OCI-LY3 (cell line): ENCODE data around the gene ZMYND8.
A peak's percentile ranks its signal among the peaks of the same experiment; 100 is the strongest.

Experiments
- H2AFZ ChIP-seq: fragments of 200-600, 300-600 bp; shearing (Covaris generic); 2 replicates; pipeline ENCODE4 v1.6.0; 2014; ENCODE audit warnings: antibody characterized with exemption, low read depth, low read length
- H3K27ac ChIP-seq: fragments of 200-600, 300-600 bp; sonication (generic); 2 replicates; pipeline ENCODE4 v1.5.1; 2014; ENCODE audit warnings: mild to moderate bottlenecking, low read length, moderate library complexity, mixed read lengths
- H3K27me3 ChIP-seq: fragments of 200-600, 300-600 bp; sonication (generic); 2 replicates; pipeline ENCODE4 v1.6.1; 2014; ENCODE audit warnings: low read depth, low read length, mixed read lengths
- H3K36me3 ChIP-seq: fragments of 200-600, 300-600 bp; sonication (generic); replicated peaks from 2 replicates; pipeline ENCODE3; 2014; ENCODE audit warnings: low read depth, low read length, mixed read lengths
- H3K4me1 ChIP-seq: fragments of 300-600, 200-600 bp; sonication (generic); 2 replicates; pipeline ENCODE4 v1.6.1; 2014; ENCODE audit warnings: low read length, mixed read lengths
- H3K4me2 ChIP-seq: fragments of 200-600, 300-600 bp; sonication (generic); 2 replicates; pipeline ENCODE4 v1.6.1; 2014; ENCODE audit warnings: low read length, mixed read lengths
- H3K4me3 ChIP-seq: fragments of 300-600, 200-600 bp; sonication (generic); 2 replicates; pipeline ENCODE4 v1.5.1; 2014; ENCODE audit warnings: antibody characterized with exemption, mild to moderate bottlenecking, low read length, moderate library complexity
- H3K79me2 ChIP-seq: fragments of 300-600, 200-600 bp; shearing (Covaris generic); 2 replicates; pipeline ENCODE4 v1.6.1; 2014; ENCODE audit warnings: mild to moderate bottlenecking, low read length, mixed read lengths
- H3K9ac ChIP-seq: fragments of 300-600, 200-600 bp; shearing (Covaris generic); 2 replicates; pipeline ENCODE4 v1.6.0; 2014; ENCODE audit warnings: mild to moderate bottlenecking, low read length, moderate library complexity
- H3K9me3 ChIP-seq: fragments of 200-600, 300-600 bp; shearing (Covaris generic); 2 replicates; pipeline ENCODE4 v1.6.1; 2014; ENCODE audit warnings: low read length, mixed read lengths; ENCODE audit not compliant: insufficient read depth
- H4K20me1 ChIP-seq: fragments of 200-600, 300-600 bp; sonication (generic); 2 replicates; pipeline ENCODE4 v1.6.1; 2016; ENCODE audit warnings: low read length, mixed read lengths; ENCODE audit not compliant: insufficient read depth
- CTCF ChIP-seq: fragments of 200-600, 300-600 bp; sonication (generic); IDR thresholded peaks from 2 replicates; pipeline ENCODE4 v1.5.1; 2014; ENCODE audit warnings: antibody characterized with exemption, low read length, low read depth
- EZH2phosphoT487 ChIP-seq: fragments of 200-600 bp; shearing (Covaris generic); IDR thresholded peaks from 2 replicates; pipeline ENCODE4 v1.6.1; 2018; ENCODE audit warnings: antibody characterized with exemption, mixed run types, low read depth

The ZMYND8 gene

GRCh38 chr20:47187450-47188195 is 168.9 kb downstream of the ZMYND8 start:
- Histone ChIP-seq H3K79me2 (no peaks in the 10 kb centered on the region), H3K4me1 (no peaks in the 10 kb centered on the region), H3K4me2 (no peak overlapping the region)

DNA sequence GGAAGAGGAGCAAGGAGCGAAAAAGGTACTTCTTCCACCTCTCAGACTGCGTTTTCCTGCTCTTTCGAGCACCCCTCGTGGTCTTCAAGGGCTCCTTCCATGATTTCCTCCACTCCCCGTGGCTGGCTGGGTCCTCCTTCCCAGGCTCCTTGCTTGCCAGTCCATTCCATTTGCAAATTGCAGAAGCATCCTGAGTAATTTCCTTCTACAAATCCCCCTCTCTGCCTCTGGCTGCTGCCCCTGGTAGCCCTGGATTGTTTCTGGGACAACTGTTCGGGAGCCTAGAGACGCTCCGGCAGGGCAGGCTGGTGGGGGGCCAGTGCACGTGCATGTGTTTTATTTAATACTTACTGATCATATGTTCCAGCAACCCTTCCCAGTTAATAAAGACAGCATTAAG is 173.1 kb downstream of the ZMYND8 start:
- no peak for TF ChIP-seq EZH2phosphoT487
- no peak for TF ChIP-seq CTCF
- Histone ChIP-seq H3K79me2 (no peaks in the 10 kb centered on the region), H3K9ac (no peak overlapping the region), H3K9me3 (no peaks in the 10 kb centered on the region), H3K4me2 (no peak overlapping the region), H3K4me1 (peaks cover 4% of the 10 kb centered on the region), H3K36me3 (no peaks in the 10 kb centered on the region), H3K27me3 (peaks cover 5% of the 10 kb centered on the region; the same call in 1 of the 2 replicates), H4K20me1 (no peaks in the 10 kb centered on the region), H2AFZ (no peak overlapping the region), H3K4me3 (no peak overlapping the region), H3K27ac (no peak overlapping the region)

More at GRCh38 chr20:47187450-47188195, 168.9 kb downstream of the ZMYND8 start:
- TF ChIP-seq CTCF = no peak
- TF ChIP-seq EZH2phosphoT487 = no peak
- no peaks in the 10 kb centered on the region for H4K20me1 ChIP-seq
- H3K36me3 ChIP-seq = no peaks in the 10 kb centered on the region
- H3K9me3 ChIP-seq = no peaks in the 10 kb centered on the region
- peaks cover 42% of the 10 kb centered on the region for H3K27me3 ChIP-seq
- no peak overlapping the region for H3K9ac ChIP-seq
- no peak overlapping the region for H3K4me3 ChIP-seq
- H3K27ac ChIP-seq = no peak overlapping the region
- no peak overlapping the region for H2AFZ ChIP-seq

DNA sequence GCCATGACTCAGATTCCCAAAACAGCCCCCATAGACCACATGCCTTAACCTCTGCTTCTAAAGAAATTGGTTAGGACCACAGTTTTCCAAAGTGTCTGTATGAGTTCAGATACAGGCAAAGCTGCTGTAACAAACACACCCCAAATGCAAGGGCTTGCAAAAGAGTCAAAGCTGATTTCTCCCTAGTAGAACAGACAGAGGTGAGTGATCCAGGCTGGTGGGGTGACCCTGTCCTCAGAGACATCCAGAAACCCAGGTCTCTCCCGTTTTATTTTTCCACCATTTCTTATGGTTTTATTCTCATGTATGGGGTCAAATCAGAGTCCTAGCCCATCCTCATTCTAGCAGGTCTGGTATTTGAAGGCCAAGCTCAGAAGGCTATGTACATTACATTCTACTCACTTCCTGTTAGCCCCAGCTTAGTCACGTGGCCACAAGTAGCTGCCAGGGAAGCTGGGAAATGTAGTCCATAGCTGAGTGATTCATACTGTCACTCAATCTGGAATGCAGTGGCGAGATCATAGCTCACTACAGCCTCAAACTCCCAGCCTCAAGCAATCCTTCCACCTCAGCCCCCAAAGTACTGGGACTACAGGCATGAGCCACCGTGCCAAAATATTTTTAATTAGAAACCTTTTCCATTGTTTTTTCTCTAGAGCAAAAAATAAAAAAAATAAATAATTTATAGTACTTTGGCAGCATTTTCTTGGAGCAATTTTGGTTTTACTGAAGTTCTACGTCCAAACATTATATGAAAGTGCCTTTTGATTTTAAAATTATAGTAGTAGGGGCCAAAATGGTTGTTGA is 175.2 kb downstream of the ZMYND8 start:
- Histone ChIP-seq H3K9me3 (no peaks in the 10 kb centered on the region), H4K20me1 (no peaks in the 10 kb centered on the region), H3K79me2 (no peaks in the 10 kb centered on the region), H3K36me3 (no peaks in the 10 kb centered on the region), H2AFZ (peak overlapping the region; percentile 99), H3K4me3 (no peak overlapping the region), H3K4me1 (peaks cover 4% of the 10 kb centered on the region), H3K4me2 (peak overlapping the region; percentile 33), H3K27me3 (no peaks in the 10 kb centered on the region), H3K27ac (no peak overlapping the region), H3K9ac (no peak overlapping the region)
- no peak for TF ChIP-seq EZH2phosphoT487
- TF ChIP-seq CTCF = no peak

- Histone ChIP-seq H3K4me3 (no peak overlapping the region), H4K20me1 (no peaks in the 10 kb centered on the region), H3K4me2 (no peak overlapping the region), H3K27me3 (peaks cover 12% of the 10 kb centered on the region; the same call in 1 of the 2 replicates), H3K79me2 (no peaks in the 10 kb centered on the region), H3K27ac (no peak overlapping the region), H3K9me3 (no peaks in the 10 kb centered on the region), H3K4me1 (peaks cover 4% of the 10 kb centered on the region), H3K9ac (no peak overlapping the region), H2AFZ (no peak overlapping the region), H3K36me3 (no peaks in the 10 kb centered on the region)
- no peak for TF ChIP-seq CTCF
- TF ChIP-seq EZH2phosphoT487 = no peak
These were observed 177.2 kb downstream of the ZMYND8 start for GRCh38 chr20:47179267-47179666.
